Lower lobe of right lung (tissue), 2 donors: ENCODE data around the gene ST6GALNAC3. TPM values are rescaled to one million over a fixed set of nuclear protein-coding genes. Genes with fewer than 3 reads are reported as not detected.

Experiments used
- ATAC-seq, 2 donors: fragments of 200-7000 bp; cut with Tn5 transposase; one replicate each; pipeline ENCODE4 v1.9.1; 2020 to 2022; ENCODE audit warnings: mild to moderate bottlenecking in 2 of 2, moderate library complexity in 2 of 2
- DNase-seq: peaks from one replicate; pipeline ENCODE4 v3.0.0-alpha.2; 2020
- H3K27ac ChIP-seq: fragments of 200-600 bp; one replicate; pipeline ENCODE4 v1.8.0; 2022
- H3K27me3 ChIP-seq: fragments of 200-600 bp; one replicate; pipeline ENCODE4 v1.8.0; 2022; ENCODE audit warnings: low read depth
- H3K36me3 ChIP-seq: fragments of 200-600 bp; one replicate; pipeline ENCODE4 v1.8.0; 2022; ENCODE audit warnings: mild to moderate bottlenecking
- H3K4me1 ChIP-seq: fragments of 200-600 bp; one replicate; pipeline ENCODE4 v1.8.0; 2022
- H3K4me3 ChIP-seq: fragments of 200-600 bp; one replicate; pipeline ENCODE4 v1.8.0; 2022; ENCODE audit warnings: mild to moderate bottlenecking
- H3K9me3 ChIP-seq: fragments of 200-600 bp; one replicate; pipeline ENCODE4 v1.8.0; 2022
- CTCF ChIP-seq: fragments of 200-600 bp; IDR thresholded peaks from one replicate; pipeline ENCODE4 v1.8.0; 2022; ENCODE audit warnings: antibody characterized with exemption, mild to moderate bottlenecking
- intact Hi-C: fragments of 100-400 bp; cut with DNase I; formaldehyde crosslinking; loops from one replicate; pipeline ENCODE4 v1.11.0; 2022
- total RNA-seq: library from RNA; stranded (reverse); fragmentation: NEBNext Ultra II Directional; extraction: Animal tissue kit (Norgen Biotek cat#: 25700); gene quantifications from one replicate; pipeline ENCODE4 v1.2.1, GENCODE V29; 2021
- donor health status: DM: no; HTN: yes; CAD: no; lungs with severe emphysema.

The ST6GALNAC3 gene
- total RNA-seq, 1 donor from 2014 or later = 8.8 TPM

- no peaks in the 10 kb centered on the region for H3K36me3 ChIP-seq
- no peak for TF ChIP-seq CTCF
- no peaks in the 10 kb centered on the region for H3K27me3 ChIP-seq
- intact Hi-C loops = no loop called here
- no peaks in the 10 kb centered on the region for H3K9me3 ChIP-seq
- no peaks in the 10 kb centered on the region for H3K4me1 ChIP-seq
- H3K27ac ChIP-seq = no peak overlapping the region
- DNase-seq = no peak
- no peak overlapping the region for H3K4me3 ChIP-seq
- ATAC-seq = no peak
Observed at GRCh38 chr1:76554283-76554682, 479.7 kb downstream of the ST6GALNAC3 start.

- ATAC-seq (no peak), DNase-seq (no peak)
- no peaks in the 10 kb centered on the region for H3K4me1 ChIP-seq
- no peaks in the 10 kb centered on the region for H3K27me3 ChIP-seq
- TF ChIP-seq CTCF = no peak
- intact Hi-C loops = no loop called here
- no peaks in the 10 kb centered on the region for H3K36me3 ChIP-seq
- H3K9me3 ChIP-seq = no peaks in the 10 kb centered on the region
- H3K27ac ChIP-seq = no peak overlapping the region
- no peak overlapping the region for H3K4me3 ChIP-seq
Observed at GRCh38 chr1:76562292-76562691, 487.7 kb downstream of the ST6GALNAC3 start.

- ATAC-seq = no peak
- intact Hi-C loops = no loop called here
- Histone ChIP-seq H3K9me3 (no peaks in the 10 kb centered on the region), H3K27ac (no peak overlapping the region), H3K4me1 (no peaks in the 10 kb centered on the region), H3K36me3 (no peaks in the 10 kb centered on the region), H3K27me3 (no peaks in the 10 kb centered on the region), H3K4me3 (no peak overlapping the region)
- DNase-seq = no peak
- no peak for TF ChIP-seq CTCF
Observed at GRCh38 chr1:76568573-76569238, 494.2 kb downstream of the ST6GALNAC3 start.

GRCh38 chr1:76571248-76571647 lies 496.7 kb downstream of the ST6GALNAC3 start:
- intact Hi-C loops = no loop called here
- H3K27me3 ChIP-seq = no peaks in the 10 kb centered on the region
- no peak overlapping the region for H3K27ac ChIP-seq
- no peaks in the 10 kb centered on the region for H3K9me3 ChIP-seq
- no peak for TF ChIP-seq CTCF
- no peaks in the 10 kb centered on the region for H3K4me1 ChIP-seq
- no peak for DNase-seq
- H3K4me3 ChIP-seq = no peak overlapping the region
- ATAC-seq = no peak
- H3K36me3 ChIP-seq = no peaks in the 10 kb centered on the region

GRCh38 chr1:76572229-76572628 lies 497.7 kb downstream of the ST6GALNAC3 start:
- H3K27me3 ChIP-seq = no peaks in the 10 kb centered on the region
- H3K9me3 ChIP-seq = no peaks in the 10 kb centered on the region
- no peak for TF ChIP-seq CTCF
- H3K27ac ChIP-seq = no peak overlapping the region
- H3K4me1 ChIP-seq = no peaks in the 10 kb centered on the region
- intact Hi-C loops = no loop called here
- no peak overlapping the region for H3K4me3 ChIP-seq
- ATAC-seq = no peak
- no peak for DNase-seq
- no peaks in the 10 kb centered on the region for H3K36me3 ChIP-seq
